HG02623 (cell line): ENCODE measurements around the gene GLRA2.
A peak's percentile ranks its signal among the peaks of the same experiment; 100 is the strongest.

Source experiments
- ATAC-seq: cut with Tn5 transposase; IDR thresholded peaks from one replicate; pipeline ENCODE4 v1.9.1; 2021; ENCODE audit warnings: moderate library complexity; ENCODE audit not compliant: unreplicated experiment

The GLRA2 gene

GRCh38 chrX:14529290-14529989, at the start of gene GLRA2:
Gene GLRA2, plus strand, starts transcription at chrX:14529536. Its CDS starts 522 bp downstream, at chrX:14530058.
- no peak for ATAC-seq

- ATAC-seq, result no peak
These were observed 39.9 kb upstream of the GLRA2 start for GRCh38 chrX:14489437-14489836.

- ATAC-seq, result no peak
These were observed 37.6 kb upstream of the GLRA2 start for GRCh38 chrX:14491689-14492088.

- ATAC-seq, result peak; percentile 37
These were observed 32.7 kb upstream of the GLRA2 start for GRCh38 chrX:14496674-14497073.

GRCh38 chrX:14497184-14497666, 32.1 kb upstream of the GLRA2 start:
- ATAC-seq, result peak; percentile 56

- ATAC-seq, result no peak
These were observed 28.0 kb upstream of the GLRA2 start for GRCh38 chrX:14501327-14501726.

- no peak for ATAC-seq
These were observed 24.3 kb upstream of the GLRA2 start for GRCh38 chrX:14504960-14505538.

GRCh38 chrX:14505648-14506047, 23.7 kb upstream of the GLRA2 start:
- ATAC-seq, result no peak

GRCh38 chrX:14506866-14507265, 22.5 kb upstream of the GLRA2 start:
- no peak for ATAC-seq

- no peak for ATAC-seq
These were observed 21.2 kb upstream of the GLRA2 start for GRCh38 chrX:14508025-14508690.

GRCh38 chrX:14509325-14510057, 19.8 kb upstream of the GLRA2 start:
- no peak for ATAC-seq

- no peak for ATAC-seq
These were observed 577 bp upstream of the GLRA2 start for GRCh38 chrX:14528629-14529289.

GRCh38 chrX:14533867-14534266, 4.5 kb downstream of the GLRA2 start:
- no peak for ATAC-seq

- no peak for ATAC-seq
These were observed 16.9 kb downstream of the GLRA2 start for GRCh38 chrX:14546190-14546589.

GRCh38 chrX:14554131-14554715, 24.9 kb downstream of the GLRA2 start:
- ATAC-seq, result no peak

GRCh38 chrX:14564058-14564457, 34.7 kb downstream of the GLRA2 start:
- no peak for ATAC-seq

- ATAC-seq, result no peak
These were observed 43.8 kb downstream of the GLRA2 start for GRCh38 chrX:14573161-14573560.

GRCh38 chrX:14581081-14581480, 51.7 kb downstream of the GLRA2 start:
- no peak for ATAC-seq

- no peak for ATAC-seq
These were observed 55.2 kb downstream of the GLRA2 start for GRCh38 chrX:14584548-14584947.

GRCh38 chrX:14590216-14590615, 60.9 kb downstream of the GLRA2 start:
- no peak for ATAC-seq
